Ammon's horn (tissue), 1 donor: ENCODE measurements around the gene LRRFIP2.
"Not testable (repeated sequence)": the region's sequence is repeated elsewhere in the genome, so short reads cannot be mapped to it uniquely, and the experiment has no call there.

Experiments
- DNase-seq: peaks from one replicate; pipeline ENCODE4 v3.0.0-alpha.2; 2016; ENCODE audit warnings: low spot score

Gene LRRFIP2

DNA sequence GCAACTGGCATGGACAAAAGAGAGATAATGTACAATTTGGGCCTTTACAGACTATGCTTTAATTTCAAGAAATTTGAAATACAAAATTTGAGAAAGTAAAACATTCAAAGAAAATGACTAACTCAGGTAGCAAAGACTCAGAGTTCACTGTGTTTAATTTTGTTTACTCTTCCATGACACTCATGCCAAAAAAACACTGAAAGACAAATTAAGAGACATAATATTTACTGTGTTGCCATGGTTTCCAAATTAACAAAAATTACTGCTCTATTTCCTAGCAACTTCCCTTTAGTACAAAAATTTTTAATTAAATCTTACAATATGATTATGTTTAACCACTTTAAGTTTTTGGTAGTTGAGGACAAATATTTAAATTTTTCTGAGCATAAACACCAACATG is 29.6 kb downstream of the LRRFIP2 start:
- DNase-seq, result no peak

GRCh38 chr3:37143821-37144220 is 30.6 kb downstream of the LRRFIP2 start:
- no peak for DNase-seq

- no peak for DNase-seq
Observed at GRCh38 chr3:37141676-37142075, 32.7 kb downstream of the LRRFIP2 start.

DNA sequence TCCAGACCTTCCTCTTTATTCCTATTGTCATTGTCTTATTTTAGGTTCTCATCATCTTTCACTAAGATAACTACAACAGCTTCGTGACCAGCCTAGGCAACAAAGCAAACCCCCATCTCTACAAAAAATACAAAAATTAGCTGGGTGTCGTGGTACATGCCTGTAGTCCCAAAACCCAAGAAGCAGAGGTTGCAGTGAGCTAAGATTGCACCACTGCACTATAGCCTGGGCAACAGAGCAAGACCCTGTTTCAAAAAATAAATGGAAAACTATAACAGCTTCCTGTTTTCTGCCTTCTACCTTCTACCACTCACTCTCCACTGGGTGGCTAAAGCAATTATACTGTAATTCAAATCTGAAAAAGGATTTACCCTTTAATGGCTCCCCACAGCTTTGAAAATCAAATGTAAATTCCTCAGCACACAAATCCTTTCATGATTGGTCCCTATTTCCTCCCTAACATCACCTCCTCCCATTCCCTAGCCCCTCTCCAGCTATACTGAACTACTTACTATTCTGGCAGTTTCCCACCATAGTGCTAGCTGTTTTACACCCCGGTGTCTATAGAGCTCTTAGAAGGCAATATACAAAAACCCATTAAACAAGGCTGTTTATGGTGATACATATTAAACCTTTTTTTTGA is 33.4 kb downstream of the LRRFIP2 start:
- DNase-seq, result no peak

GRCh38 chr3:37139567-37140052 is 34.8 kb downstream of the LRRFIP2 start:
- no peak for DNase-seq

GRCh38 chr3:37138816-37139215 is 35.6 kb downstream of the LRRFIP2 start:
- DNase-seq, result no peak

DNA sequence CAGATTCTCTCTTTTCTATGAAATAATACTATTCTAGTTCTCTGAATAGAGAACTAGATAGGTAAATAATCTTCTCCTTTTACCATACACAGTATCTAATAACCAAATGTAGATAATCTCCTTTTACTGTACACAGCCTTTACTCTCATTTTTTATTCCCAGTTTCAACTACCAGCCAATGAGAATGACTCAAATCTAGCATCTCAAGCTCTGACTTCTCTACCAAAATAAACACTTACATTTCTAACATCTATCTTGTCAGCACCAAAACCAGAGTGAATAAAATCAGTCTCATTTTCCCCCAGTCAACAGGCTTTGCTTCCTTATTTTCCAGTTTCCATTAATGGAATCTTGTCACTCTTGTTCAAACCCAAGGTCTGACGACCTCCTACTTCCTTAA is 36.9 kb downstream of the LRRFIP2 start:
- no peak for DNase-seq

- no peak for DNase-seq
Observed at GRCh38 chr3:37136067-37136466, 38.3 kb downstream of the LRRFIP2 start.

DNA sequence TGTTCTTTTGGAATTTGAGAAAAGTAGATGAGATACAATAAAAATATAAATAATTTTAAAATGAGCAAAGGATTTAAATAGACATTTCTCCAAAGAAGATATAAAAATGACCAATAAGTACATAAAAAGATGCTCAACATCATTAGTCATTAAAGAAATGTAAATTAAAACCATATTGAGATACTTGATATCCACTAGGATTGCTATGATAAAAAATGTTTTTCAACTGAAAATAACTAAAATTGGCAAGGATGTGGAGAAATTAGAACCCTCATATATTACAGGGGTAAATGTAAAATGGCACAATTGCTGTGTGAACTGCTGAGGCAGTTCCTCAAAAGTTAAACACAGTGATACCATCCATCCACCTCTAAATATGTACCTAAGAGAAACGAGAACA is 38.8 kb downstream of the LRRFIP2 start:
- no peak for DNase-seq

- DNase-seq, result no peak
Observed at GRCh38 chr3:37132334-37132733, 42.0 kb downstream of the LRRFIP2 start.

- DNase-seq, result no peak
Observed at GRCh38 chr3:37131860-37132144, 42.6 kb downstream of the LRRFIP2 start.

GRCh38 chr3:37130984-37131859 is 43.2 kb downstream of the LRRFIP2 start:
- DNase-seq, result no peak

GRCh38 chr3:37130448-37130847 is 43.9 kb downstream of the LRRFIP2 start:
- no peak for DNase-seq

DNA sequence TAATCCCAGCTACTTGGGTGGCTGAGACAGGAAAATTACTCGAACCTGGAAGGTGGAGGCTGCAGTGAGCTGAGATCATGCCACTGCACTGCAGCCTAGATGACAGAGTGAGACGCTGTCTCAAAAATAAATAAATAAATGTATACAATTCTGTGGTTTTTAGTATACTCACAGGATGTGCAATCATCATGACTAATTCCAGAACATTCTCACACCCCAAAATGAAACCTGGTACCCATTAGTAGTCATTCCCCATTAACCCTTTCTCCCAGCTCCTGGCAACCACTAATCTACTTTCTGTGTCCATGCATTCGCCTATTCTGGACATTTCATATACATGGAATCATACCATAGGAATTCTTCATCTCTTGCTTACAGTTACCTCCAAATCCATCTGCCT is 44.5 kb downstream of the LRRFIP2 start:
- no peak for DNase-seq

DNA sequence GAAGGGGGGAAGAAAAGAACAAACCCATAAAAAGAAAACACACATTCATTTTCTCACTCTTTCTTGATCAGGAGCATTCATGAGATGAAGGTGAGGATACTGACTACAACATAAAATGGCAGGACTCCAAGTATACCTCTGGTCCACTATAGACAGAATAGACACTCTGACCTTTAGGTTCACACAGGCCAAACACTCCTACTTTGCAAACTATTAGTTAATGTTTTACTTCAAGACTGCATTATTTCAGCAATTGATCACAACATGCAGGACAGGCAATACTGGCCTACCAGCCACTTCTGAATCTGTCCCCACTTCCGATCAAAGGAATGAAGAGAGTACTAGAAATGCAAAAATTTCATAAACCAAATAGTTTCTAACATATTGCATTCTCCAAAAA is 47.0 kb downstream of the LRRFIP2 start:
- no peak for DNase-seq

DNA sequence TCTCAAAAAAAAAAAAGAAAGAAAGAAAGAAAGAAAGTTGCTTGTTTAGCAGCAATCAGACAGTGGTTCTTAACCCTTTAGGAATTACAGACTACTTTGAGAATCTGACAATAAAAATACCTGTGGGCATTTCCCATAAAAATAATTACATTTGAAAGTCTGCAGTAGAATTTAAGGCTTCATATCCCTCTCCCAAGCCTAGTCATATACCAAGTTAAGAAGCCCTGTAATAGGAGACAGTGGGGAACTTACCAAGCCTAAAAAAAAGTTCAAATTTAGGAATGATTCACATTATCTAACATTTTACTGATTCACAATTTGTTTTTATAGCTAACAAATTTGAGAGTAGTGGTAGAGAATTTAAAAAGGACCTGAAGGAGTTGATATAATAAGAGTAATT is 47.5 kb downstream of the LRRFIP2 start:
- no peak for DNase-seq

- no peak for DNase-seq
Observed at GRCh38 chr3:37125195-37126073, 48.9 kb downstream of the LRRFIP2 start.

- DNase-seq, result no peak
Observed at GRCh38 chr3:37124435-37124834, 49.9 kb downstream of the LRRFIP2 start.

DNA sequence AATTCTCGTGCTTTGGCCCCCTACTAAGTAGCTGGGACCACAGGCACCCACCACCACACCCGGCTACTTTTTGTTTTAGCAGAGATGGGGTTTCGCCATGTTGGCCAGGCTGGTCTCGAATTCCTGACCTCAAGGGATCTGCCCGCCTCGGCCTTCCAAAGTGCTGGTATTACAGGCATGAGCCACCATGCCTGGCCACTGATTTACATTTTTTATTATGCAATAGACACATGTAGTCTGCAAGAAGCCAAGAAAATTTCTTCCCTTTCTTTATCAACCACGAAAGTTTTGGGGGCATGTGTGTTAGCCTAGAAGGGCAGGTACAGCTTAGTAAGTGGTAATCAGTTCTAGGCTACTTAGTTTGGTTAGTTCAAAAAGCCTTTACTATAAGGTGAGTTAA is 51.1 kb downstream of the LRRFIP2 start:
- DNase-seq, result no peak

DNA sequence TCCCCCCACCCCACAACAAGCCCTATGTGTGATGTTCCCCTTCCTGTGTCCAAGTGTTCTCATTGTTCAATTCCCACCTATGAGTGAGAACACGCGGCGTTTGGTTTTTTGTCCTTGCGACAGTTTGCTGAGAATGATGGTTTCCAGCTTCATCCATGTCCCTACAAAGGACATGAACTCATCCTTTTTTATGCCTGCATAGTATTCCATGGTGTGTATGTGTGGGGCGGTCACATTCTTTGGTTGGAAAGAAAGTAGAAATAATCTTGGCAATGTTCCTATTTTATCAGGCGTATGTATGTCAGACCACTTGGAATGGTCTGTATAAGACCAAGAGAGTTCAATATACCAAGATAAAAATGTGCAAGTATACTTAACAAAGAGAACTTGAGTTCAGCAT is 52.3 kb downstream of the LRRFIP2 start:
- not testable (repeated sequence) for DNase-seq

DNA sequence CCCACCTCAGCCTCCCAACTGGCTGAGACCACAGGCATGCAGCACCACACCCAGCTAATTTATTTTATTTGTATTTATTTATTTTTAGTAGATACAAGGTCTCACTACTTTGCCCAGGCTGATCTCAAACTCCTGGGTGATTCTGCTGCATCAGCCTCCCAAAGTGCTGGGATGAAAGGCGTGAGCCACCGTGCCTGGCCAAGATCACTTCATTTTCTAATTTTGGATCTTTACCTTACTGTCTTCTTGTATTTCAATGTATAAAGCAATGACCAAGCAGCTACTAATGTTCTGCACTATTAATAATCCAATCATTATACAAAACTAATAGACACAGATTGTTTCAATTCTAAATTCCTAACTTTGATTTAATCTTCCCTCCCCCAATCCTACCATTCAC is 56.2 kb downstream of the LRRFIP2 start:
- no peak for DNase-seq

DNA sequence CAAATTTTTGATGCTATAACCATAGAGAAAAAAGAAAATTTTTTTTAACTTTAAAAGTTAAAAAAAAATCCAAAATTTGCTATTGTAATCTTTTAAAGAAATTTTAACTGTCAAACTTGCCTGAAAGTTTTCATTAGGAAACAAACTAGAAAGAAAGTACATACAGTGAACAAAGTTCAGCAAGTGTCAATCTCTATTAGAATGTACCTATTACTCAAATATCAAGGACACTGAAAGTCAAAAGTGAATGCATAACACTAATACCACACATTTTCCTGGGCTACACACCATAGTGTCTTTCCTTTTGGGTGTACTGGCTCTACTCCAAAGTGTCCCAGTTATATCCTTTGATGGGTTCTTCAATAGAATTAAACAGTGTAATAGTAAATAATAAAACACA is 56.8 kb downstream of the LRRFIP2 start:
- DNase-seq, result no peak

DNA sequence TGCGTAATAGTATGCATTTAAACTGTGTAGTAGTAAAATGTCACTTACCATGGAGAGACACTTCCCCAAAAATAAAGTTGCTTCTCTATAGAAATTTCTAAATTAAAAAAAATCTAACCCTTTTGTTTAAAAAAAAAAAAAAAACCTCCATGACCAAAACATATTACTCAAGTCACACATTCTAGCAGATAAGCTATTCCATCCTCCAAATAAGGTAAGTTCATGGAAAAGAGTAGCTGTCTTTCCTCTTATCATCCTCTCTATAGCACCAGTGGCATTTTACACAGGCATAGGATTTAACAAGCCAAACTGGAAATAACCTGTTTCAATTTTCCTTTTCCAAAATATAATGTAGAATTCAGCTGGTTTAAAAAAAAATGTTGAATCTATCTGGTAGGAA is 57.4 kb downstream of the LRRFIP2 start:
- no peak for DNase-seq
